Right renal cortex interstitium (tissue), 3 donors: ENCODE measurements around the gene HMGB1. TPM values are rescaled to one million over a fixed set of nuclear protein-coding genes. Genes with fewer than 3 reads are reported as not detected.

ENCODE experiments used
- DNase-seq, 3 donors: peaks; one replicate each; pipeline ENCODE4 v3.0.0-alpha.2; 2013; ENCODE audit warnings: low read depth in 3 of 3, low spot score in 2 of 3
- polyA plus RNA-seq, 3 donors: library from polyadenylated mRNA; unstranded; fragments of 120-200 nt; gene quantifications; one replicate each; pipeline ENCODE4 v1.2.1, GENCODE V29; 2013; ENCODE audit not compliant: insufficient read length in 3 of 3

The HMGB1 gene
- polyA plus RNA-seq, 3 donors: 901 to 1,042 (median 920) TPM

GRCh38 chr13:30406779-30407416 lies 58.8 kb downstream of the HMGB1 start:
- no peak for DNase-seq

Other genes starting within 250 kb of the HMGB1 start
- 10 to 100 TPM; 12.0 to 13.9 (median 12.8) TPM for gene KATNAL1, start 158.4 kb downstream of the HMGB1 start, polyA plus RNA-seq
- 1 to 10 TPM in 1 of 3 donors, under 1 TPM in 2; 0.46 to 1.1 (median 0.47) TPM for gene UBE2L5, start 43.4 kb downstream of the HMGB1 start, polyA plus RNA-seq
- gene USPL1, start 152.0 kb upstream of the HMGB1 start, polyA plus RNA-seq: 10 to 100 TPM; 23.1 to 28.2 (median 24.7) TPM